ENCODE data around the gene POLE4.

The POLE4 gene

DNA sequence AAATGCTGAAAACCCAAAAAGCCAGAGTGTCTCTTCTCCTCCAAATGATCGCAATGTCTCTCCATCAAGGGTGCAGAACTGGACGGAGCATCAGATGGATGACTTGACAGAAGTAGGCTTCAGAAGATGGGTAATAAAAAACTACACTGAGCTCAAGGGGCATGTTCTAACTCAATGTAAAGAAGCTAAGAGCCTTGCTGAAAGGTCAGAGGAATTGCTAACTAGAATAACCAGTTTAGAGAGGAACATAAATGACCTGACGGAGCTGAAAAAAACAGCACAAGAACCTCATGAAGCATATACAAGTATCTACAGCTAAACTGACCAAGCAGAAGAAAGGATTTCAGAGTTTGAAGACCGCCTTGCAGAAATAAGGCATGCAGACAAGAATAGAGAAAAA lies 9.7 kb upstream of the POLE4 start:
- no peak overlapping the region for H3K4me3 ChIP-seq (ENCODE audit: control insufficient read depth, low read depth, low read length)
- no peak for DNase-seq (ENCODE audit: low read depth)
- TF ChIP-seq, protein P1, sequence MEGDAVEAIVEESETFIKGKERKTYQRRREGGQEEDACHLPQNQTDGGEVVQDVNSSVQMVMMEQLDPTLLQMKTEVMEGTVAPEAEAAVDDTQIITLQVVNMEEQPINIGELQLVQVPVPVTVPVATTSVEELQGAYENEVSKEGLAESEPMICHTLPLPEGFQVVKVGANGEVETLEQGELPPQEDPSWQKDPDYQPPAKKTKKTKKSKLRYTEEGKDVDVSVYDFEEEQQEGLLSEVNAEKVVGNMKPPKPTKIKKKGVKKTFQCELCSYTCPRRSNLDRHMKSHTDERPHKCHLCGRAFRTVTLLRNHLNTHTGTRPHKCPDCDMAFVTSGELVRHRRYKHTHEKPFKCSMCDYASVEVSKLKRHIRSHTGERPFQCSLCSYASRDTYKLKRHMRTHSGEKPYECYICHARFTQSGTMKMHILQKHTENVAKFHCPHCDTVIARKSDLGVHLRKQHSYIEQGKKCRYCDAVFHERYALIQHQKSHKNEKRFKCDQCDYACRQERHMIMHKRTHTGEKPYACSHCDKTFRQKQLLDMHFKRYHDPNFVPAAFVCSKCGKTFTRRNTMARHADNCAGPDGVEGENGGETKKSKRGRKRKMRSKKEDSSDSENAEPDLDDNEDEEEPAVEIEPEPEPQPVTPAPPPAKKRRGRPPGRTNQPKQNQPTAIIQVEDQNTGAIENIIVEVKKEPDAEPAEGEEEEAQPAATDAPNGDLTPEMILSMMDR (IDR thresholded peaks at IDR 0.05; ENCODE audit: control insufficient read depth, insufficient read depth, low read depth, low read length, missing control alignments), result no peak

DNA sequence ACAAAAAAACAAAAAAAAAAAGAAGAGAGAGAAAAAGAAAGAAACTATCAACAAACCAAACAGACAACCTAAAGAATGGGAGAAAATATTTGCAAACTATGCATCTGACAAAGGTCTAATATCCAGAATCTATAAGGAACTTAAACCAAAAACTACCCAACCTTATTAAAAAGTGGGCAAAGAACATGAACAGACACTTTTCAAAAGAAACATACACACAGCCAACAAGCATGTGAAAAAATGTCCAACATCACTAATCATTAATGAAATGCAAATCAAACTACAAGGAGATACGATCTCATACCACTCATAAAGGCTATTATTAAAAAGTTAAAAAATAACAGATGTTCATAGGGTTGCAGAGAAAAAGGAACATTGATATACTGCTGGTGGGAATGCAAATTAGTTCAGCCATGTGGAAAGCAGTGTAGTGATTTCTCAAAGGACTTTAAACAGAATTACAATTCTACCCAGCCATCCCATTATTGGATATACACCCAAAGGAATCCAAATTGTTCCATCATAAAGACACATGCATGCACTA lies 7.2 kb upstream of the POLE4 start:
- H3K4me3 ChIP-seq (ENCODE audit: control insufficient read depth, low read depth, low read length), result no peak overlapping the region
- DNase-seq (ENCODE audit: low read depth), result no peak
- TF ChIP-seq, protein P1 (IDR thresholded peaks at IDR 0.05; ENCODE audit: control insufficient read depth, insufficient read depth, low read depth, low read length, missing control alignments), result no peak

DNA sequence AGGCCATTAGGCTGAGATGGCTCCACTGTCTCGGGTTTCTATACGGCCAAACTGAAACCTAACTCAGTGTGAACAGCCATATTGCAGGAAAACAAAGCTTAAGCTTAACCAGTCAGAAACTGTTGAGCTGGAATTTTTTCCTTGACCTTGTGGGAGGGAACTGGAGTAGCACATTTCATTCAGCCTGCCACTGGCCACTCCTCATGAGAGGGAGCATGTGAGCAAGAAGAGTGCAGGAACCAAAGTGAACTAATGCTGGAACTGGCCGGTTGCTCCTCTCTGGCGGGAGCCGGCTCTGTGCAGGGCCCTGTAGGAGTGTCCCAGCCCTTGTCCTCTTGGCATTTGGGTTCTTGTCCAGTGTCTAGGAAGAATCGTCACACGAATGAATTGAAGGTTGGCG lies 5.9 kb upstream of the POLE4 start:
- no peak for DNase-seq (ENCODE audit: low read depth)
- TF ChIP-seq, protein P1 (IDR thresholded peaks at IDR 0.05; ENCODE audit: control insufficient read depth, insufficient read depth, low read depth, low read length, missing control alignments), result no peak

DNA sequence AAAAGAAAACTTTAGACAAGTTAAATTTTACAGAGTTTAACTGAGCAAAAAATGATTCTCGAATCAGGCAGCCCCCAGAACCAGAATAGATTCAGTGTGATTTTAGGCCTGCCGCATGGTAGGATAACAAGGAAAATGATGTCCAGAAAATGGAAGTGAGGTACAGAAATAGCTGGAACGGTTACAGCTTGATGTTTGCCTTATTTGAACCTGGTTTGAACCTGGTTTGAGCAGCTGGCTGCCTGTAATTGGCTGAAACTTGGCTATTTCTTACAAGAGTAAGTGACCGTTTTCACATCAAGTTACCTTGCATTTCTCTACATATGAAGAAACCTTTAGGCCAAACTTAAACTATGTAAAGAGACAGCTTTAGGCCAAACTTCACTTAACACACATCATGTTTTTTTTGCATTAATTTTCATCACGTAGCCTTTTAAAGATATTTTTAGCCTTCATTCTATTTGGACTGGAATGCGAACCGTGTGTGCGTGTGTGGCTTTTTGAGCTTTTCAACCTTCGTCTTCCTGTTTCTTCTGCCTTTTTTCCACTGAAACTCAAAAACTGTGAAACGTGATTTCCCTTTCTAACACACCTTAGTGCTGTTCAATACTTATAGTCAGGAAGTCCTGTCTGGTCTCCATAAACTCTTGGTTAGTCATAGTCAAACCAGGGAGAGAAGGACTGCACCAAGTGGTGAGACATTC lies 4.5 kb upstream of the POLE4 start:
- TF ChIP-seq, protein P1 (IDR thresholded peaks at IDR 0.05; ENCODE audit: control insufficient read depth, insufficient read depth, low read depth, low read length, missing control alignments), result no peak

More for the DNA sequence above, 5.9 kb upstream of the POLE4 start:
- H3K4me3 ChIP-seq (ENCODE audit: control insufficient read depth, low read depth, low read length), result no peak overlapping the region

DNA sequence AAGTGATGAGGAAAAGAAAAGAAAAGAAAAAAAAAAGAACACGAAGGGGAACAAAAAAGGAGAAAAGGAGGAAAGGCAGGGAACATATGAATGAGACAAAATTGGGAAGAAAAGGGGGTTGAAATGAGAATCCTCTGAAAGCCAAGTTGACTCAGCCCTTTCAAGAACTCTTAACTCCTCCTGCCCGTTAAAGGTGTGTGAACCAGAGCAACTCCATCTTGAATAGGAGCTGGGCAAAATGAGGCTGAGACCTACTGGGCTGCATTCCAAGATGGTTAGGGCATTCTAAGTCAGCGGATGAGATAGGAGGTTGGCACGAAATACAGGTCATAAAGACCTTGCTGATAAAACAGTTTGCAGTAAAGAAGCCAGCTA lies 4.0 kb upstream of the POLE4 start:
- TF ChIP-seq, protein P1 (IDR thresholded peaks at IDR 0.05; ENCODE audit: control insufficient read depth, insufficient read depth, low read depth, low read length, missing control alignments), result no peak
- no peak overlapping the region for H3K4me3 ChIP-seq (ENCODE audit: control insufficient read depth, low read depth, low read length)
- DNase-seq (ENCODE audit: low read depth), result no peak

More for the DNA sequence above, 4.5 kb upstream of the POLE4 start:
- no peak overlapping the region for H3K4me3 ChIP-seq (ENCODE audit: control insufficient read depth, low read depth, low read length)
- DNase-seq (ENCODE audit: low read depth), result no peak

DNA sequence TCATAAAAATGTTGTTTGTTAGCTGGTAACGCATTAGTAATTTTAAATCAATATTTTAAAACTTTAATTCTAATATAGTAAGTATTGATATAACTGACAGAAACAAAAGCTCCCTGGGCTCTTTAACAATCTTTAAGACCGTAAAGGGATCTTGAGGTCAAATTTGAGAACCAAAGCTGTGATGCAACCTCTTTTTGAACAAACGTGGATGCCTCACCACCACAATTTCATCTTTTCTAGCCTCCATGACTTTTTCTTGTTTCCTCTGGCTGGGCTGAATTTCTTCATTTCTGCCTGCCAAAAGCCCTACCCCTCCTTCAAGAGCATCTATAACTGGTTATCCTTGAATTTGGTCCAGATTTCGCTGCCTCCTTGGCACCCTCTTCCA lies 563 bp upstream of the POLE4 start:
- no peak for DNase-seq (ENCODE audit: low read depth)
- TF ChIP-seq, protein P1 (IDR thresholded peaks at IDR 0.05; ENCODE audit: control insufficient read depth, insufficient read depth, low read depth, low read length, missing control alignments), result no peak

More for the DNA sequence above, 563 bp upstream of the POLE4 start:
- H3K4me3 ChIP-seq (ENCODE audit: control insufficient read depth, low read depth, low read length), result peak overlapping the region; percentile 61
